HepG2 (cell line): ENCODE results near the gene TNS4. TPM values are rescaled to one million over a fixed set of nuclear protein-coding genes. Genes with fewer than 3 reads are reported as not detected.

Experiments
- EP300 ChIP-seq, 3 experiments: sonication (generic) in 1 of 3; formaldehyde crosslinking in 1 of 3; IDR thresholded peaks; 2 replicates each; pipeline versions ENCODE4 v1.5.1 to v1.6.1; 2011 to 2020; ENCODE audit warnings: low read depth in 2 of 3, low read length in 2 of 3, borderline replicate concordance in 1 of 3, improper control_type of control experiment in 1 of 3, mild to moderate bottlenecking in 1 of 3, missing genetic modification reagents in 1 of 3, moderate library complexity in 1 of 3
- GFI1 ChIP-seq: sonication (generic); formaldehyde crosslinking; IDR thresholded peaks from 2 replicates; pipeline ENCODE4 v1.5.0; 2020; ENCODE audit warnings: missing genetic modification reagents, mild to moderate bottlenecking, borderline replicate concordance
- HMG20A ChIP-seq: IDR thresholded peaks from 2 replicates; pipeline ENCODE4 v1.6.1; 2016; ENCODE audit warnings: borderline replicate concordance
- RARA ChIP-seq: IDR thresholded peaks from 2 replicates; pipeline ENCODE4 v1.6.1; 2016; ENCODE audit warnings: missing genetic modification reagents, missing compliant biosample characterization
- SMARCC2 ChIP-seq: fragments of 450-650 bp; IDR thresholded peaks from 2 replicates; pipeline ENCODE4 v1.6.1; 2017; ENCODE audit warnings: antibody characterized with exemption, mild to moderate bottlenecking
- TMF1 ChIP-seq: sonication (generic); formaldehyde crosslinking; IDR thresholded peaks from 2 replicates; pipeline ENCODE4 v1.8.1; 2022; ENCODE audit warnings: low read depth, missing genetic modification reagents
- ZBTB7B ChIP-seq: sonication (generic); formaldehyde crosslinking; IDR thresholded peaks from 2 replicates; pipeline ENCODE4 v1.4.0; 2020; ENCODE audit warnings: missing genetic modification reagents
- ZNF501 ChIP-seq: sonication (generic); formaldehyde crosslinking; IDR thresholded peaks from 2 replicates; pipeline ENCODE4 v1.5.1; 2020; ENCODE audit warnings: mild to moderate bottlenecking, moderate library complexity, missing genetic modification reagents
- polyA plus RNA-seq, 8 experiments: library from polyadenylated mRNA; depleted of rRNA in 3 of 8; stranded (reverse) in 7 of 8; unstranded in 1 of 8; fragments of >200 nt; fragmentation: Illumina TruSeq in 4 of 8; extraction: Trizol in 4 of 8; gene quantifications; 2 replicates each; pipeline versions ENCODE4 v1.2.1 to v1.2.3, GENCODE V29; 2011 to 2016; ENCODE audit warnings: low read depth in 4 of 8, missing spikeins in 1 of 8, mixed read lengths in 1 of 8; ENCODE audit not compliant: insufficient read depth in 1 of 8
- total RNA-seq, 5 experiments: library from RNA; depleted of rRNA; stranded (reverse); fragments of >200 nt; fragmentation: Illumina TruSeq; extraction: Trizol; gene quantifications; 2 replicates each; pipeline ENCODE4 v1.2.3, GENCODE V29; 2016; ENCODE audit warnings: low read depth in 1 of 5
- TF ChIP-seq, protein P1 (sequence below): sonication (generic); formaldehyde crosslinking; IDR thresholded peaks from 2 replicates; pipeline ENCODE4 v1.5.0; 2020; ENCODE audit warnings: mild to moderate bottlenecking, missing genetic modification reagents, borderline replicate concordance
- TF ChIP-seq, protein P2 (sequence below): sonication (generic); formaldehyde crosslinking; IDR thresholded peaks from 2 replicates; pipeline ENCODE4 v1.4.0; 2020; ENCODE audit warnings: missing genetic modification reagents
- TF ChIP-seq, protein P3 (sequence below): sonication (generic); formaldehyde crosslinking; IDR thresholded peaks from 2 replicates; pipeline ENCODE4 v1.9.0; 2021; ENCODE audit warnings: mild to moderate bottlenecking, missing genetic modification reagents

The TNS4 gene
- total and polyA plus RNA-seq, 2 of the 13 experiments (the other 11 are each of a cell fraction or from before 2014, with no cell fraction given): 0.58 to 2.1 TPM

DNA sequence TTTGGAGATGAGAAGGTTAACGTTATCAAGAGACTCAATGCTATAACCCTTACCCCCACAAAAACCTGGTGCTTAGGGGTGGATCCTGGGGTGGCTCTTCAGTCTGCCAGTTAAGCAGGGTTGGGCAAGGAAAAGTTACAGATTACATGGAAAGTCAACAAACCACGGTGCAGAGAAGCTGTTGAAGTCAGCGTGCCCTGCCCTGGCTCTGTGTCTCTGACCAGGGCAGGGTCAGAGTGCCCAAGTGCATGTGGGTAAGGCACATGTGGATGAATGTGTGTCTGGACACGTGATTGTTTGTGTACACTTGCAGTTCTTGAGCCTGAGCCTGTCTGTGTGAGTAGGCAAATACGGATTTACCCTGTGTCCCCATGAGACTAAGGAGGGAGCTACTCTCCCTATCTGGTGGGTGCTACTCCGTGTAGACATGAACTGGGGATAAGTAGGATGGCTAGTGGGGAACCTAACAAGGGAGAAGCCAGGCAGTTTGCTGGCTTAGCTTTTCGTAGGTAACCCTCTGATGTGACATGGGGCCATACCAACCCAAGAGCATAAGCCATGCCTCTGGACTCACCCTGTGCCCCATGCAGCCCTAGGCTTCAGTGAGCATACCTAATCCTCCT is 52.7 kb downstream of the TNS4 start (continued):
- TF ChIP-seq, protein P1, sequence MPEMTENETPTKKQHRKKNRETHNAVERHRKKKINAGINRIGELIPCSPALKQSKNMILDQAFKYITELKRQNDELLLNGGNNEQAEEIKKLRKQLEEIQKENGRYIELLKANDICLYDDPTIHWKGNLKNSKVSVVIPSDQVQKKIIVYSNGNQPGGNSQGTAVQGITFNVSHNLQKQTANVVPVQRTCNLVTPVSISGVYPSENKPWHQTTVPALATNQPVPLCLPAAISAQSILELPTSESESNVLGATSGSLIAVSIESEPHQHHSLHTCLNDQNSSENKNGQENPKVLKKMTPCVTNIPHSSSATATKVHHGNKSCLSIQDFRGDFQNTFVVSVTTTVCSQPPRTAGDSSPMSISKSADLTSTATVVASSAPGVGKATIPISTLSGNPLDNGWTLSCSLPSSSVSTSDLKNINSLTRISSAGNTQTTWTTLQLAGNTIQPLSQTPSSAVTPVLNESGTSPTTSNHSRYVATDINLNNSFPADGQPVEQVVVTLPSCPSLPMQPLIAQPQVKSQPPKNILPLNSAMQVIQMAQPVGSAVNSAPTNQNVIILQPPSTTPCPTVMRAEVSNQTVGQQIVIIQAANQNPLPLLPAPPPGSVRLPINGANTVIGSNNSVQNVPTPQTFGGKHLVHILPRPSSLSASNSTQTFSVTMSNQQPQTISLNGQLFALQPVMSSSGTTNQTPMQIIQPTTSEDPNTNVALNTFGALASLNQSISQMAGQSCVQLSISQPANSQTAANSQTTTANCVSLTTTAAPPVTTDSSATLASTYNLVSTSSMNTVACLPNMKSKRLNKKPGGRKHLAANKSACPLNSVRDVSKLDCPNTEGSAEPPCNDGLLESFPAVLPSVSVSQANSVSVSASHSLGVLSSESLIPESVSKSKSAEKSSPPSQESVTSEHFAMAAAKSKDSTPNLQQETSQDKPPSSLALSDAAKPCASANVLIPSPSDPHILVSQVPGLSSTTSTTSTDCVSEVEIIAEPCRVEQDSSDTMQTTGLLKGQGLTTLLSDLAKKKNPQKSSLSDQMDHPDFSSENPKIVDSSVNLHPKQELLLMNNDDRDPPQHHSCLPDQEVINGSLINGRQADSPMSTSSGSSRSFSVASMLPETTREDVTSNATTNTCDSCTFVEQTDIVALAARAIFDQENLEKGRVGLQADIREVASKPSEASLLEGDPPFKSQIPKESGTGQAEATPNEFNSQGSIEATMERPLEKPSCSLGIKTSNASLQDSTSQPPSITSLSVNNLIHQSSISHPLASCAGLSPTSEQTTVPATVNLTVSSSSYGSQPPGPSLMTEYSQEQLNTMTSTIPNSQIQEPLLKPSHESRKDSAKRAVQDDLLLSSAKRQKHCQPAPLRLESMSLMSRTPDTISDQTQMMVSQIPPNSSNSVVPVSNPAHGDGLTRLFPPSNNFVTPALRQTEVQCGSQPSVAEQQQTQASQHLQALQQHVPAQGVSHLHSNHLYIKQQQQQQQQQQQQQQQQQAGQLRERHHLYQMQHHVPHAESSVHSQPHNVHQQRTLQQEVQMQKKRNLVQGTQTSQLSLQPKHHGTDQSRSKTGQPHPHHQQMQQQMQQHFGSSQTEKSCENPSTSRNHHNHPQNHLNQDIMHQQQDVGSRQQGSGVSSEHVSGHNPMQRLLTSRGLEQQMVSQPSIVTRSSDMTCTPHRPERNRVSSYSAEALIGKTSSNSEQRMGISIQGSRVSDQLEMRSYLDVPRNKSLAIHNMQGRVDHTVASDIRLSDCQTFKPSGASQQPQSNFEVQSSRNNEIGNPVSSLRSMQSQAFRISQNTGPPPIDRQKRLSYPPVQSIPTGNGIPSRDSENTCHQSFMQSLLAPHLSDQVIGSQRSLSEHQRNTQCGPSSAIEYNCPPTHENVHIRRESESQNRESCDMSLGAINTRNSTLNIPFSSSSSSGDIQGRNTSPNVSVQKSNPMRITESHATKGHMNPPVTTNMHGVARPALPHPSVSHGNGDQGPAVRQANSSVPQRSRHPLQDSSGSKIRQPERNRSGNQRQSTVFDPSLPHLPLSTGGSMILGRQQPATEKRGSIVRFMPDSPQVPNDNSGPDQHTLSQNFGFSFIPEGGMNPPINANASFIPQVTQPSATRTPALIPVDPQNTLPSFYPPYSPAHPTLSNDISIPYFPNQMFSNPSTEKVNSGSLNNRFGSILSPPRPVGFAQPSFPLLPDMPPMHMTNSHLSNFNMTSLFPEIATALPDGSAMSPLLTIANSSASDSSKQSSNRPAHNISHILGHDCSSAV (CRISPR knock-in tag): no peak
- TF ChIP-seq RARA (CRISPR knock-in tag): peak; percentile 96
- TF ChIP-seq EP300 (IDR thresholded peaks at IDR 0.05; ENCODE audit: low read depth in 2 of 2, low read length in 2 of 2): peak in 1 of 2 experiments; percentile 82; a peak in 2 of 4 replicates
- TF ChIP-seq EP300 (CRISPR knock-in tag; IDR thresholded peaks at IDR 0.05; ENCODE audit: borderline replicate concordance): peak; percentile 79
- TF ChIP-seq SMARCC2: no peak
- TF ChIP-seq TMF1 (CRISPR knock-in tag): peak; percentile 63; the same call in 1 of the 2 replicates
- TF ChIP-seq, protein P2, sequence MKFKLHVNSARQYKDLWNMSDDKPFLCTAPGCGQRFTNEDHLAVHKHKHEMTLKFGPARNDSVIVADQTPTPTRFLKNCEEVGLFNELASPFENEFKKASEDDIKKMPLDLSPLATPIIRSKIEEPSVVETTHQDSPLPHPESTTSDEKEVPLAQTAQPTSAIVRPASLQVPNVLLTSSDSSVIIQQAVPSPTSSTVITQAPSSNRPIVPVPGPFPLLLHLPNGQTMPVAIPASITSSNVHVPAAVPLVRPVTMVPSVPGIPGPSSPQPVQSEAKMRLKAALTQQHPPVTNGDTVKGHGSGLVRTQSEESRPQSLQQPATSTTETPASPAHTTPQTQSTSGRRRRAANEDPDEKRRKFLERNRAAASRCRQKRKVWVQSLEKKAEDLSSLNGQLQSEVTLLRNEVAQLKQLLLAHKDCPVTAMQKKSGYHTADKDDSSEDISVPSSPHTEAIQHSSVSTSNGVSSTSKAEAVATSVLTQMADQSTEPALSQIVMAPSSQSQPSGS (CRISPR knock-in tag): peak; percentile 66
- TF ChIP-seq, protein P3, sequence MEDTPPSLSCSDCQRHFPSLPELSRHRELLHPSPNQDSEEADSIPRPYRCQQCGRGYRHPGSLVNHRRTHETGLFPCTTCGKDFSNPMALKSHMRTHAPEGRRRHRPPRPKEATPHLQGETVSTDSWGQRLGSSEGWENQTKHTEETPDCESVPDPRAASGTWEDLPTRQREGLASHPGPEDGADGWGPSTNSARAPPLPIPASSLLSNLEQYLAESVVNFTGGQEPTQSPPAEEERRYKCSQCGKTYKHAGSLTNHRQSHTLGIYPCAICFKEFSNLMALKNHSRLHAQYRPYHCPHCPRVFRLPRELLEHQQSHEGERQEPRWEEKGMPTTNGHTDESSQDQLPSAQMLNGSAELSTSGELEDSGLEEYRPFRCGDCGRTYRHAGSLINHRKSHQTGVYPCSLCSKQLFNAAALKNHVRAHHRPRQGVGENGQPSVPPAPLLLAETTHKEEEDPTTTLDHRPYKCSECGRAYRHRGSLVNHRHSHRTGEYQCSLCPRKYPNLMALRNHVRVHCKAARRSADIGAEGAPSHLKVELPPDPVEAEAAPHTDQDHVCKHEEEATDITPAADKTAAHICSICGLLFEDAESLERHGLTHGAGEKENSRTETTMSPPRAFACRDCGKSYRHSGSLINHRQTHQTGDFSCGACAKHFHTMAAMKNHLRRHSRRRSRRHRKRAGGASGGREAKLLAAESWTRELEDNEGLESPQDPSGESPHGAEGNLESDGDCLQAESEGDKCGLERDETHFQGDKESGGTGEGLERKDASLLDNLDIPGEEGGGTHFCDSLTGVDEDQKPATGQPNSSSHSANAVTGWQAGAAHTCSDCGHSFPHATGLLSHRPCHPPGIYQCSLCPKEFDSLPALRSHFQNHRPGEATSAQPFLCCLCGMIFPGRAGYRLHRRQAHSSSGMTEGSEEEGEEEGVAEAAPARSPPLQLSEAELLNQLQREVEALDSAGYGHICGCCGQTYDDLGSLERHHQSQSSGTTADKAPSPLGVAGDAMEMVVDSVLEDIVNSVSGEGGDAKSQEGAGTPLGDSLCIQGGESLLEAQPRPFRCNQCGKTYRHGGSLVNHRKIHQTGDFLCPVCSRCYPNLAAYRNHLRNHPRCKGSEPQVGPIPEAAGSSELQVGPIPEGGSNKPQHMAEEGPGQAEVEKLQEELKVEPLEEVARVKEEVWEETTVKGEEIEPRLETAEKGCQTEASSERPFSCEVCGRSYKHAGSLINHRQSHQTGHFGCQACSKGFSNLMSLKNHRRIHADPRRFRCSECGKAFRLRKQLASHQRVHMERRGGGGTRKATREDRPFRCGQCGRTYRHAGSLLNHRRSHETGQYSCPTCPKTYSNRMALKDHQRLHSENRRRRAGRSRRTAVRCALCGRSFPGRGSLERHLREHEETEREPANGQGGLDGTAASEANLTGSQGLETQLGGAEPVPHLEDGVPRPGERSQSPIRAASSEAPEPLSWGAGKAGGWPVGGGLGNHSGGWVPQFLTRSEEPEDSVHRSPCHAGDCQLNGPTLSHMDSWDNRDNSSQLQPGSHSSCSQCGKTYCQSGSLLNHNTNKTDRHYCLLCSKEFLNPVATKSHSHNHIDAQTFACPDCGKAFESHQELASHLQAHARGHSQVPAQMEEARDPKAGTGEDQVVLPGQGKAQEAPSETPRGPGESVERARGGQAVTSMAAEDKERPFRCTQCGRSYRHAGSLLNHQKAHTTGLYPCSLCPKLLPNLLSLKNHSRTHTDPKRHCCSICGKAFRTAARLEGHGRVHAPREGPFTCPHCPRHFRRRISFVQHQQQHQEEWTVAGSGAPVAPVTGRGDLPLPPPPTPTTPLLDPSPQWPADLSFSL (CRISPR knock-in tag): 0 out of 2 replicates have a peak, but pooled peaks have one; percentile 13
- TF ChIP-seq ZNF501 (CRISPR knock-in tag): peak; percentile 78
- peak; percentile 37; the same call in 1 of the 2 replicates for TF ChIP-seq GFI1 (CRISPR knock-in tag)
- TF ChIP-seq ZBTB7B (CRISPR knock-in tag): peak; percentile 69; the same call in 1 of the 2 replicates
- TF ChIP-seq HMG20A: peak; percentile 91
